Measurements from ENCODE around the gene MYG1.

- TF ChIP-seq REST (IDR thresholded peaks at IDR 0.05; ENCODE audit: low read depth, low read length) (no peak), CTCF (IDR thresholded peaks at IDR 0.05) (no peak), POLR2AphosphoS5 (IDR thresholded peaks at IDR 0.05; ENCODE audit: low read depth, low read length) (no peak), GABPA (IDR thresholded peaks at IDR 0.05; ENCODE audit: low read depth) (no peak), NFIC (IDR thresholded peaks at IDR 0.05; ENCODE audit: borderline replicate concordance) (no peak), CHD2 (IDR thresholded peaks at IDR 0.05; ENCODE audit: low read length, partially characterized antibody) (no peak), RCOR1 (IDR thresholded peaks at IDR 0.05; ENCODE audit: low read length) (no peak), JUND (IDR thresholded peaks at IDR 0.05) (no peak), YY1 (IDR thresholded peaks at IDR 0.05; ENCODE audit: low read depth) (no peak), MAX (IDR thresholded peaks at IDR 0.05; ENCODE audit: low read depth) (no peak), USF1 (IDR thresholded peaks at IDR 0.05; ENCODE audit: borderline replicate concordance, low read depth) (no peak), EZH2phosphoT487 (IDR thresholded peaks at IDR 0.05; ENCODE audit: borderline replicate concordance, low read depth) (no peak), SMC3 (IDR thresholded peaks at IDR 0.05; ENCODE audit: low read depth, low read length) (no peak), ELF1 (IDR thresholded peaks at IDR 0.05) (no peak)
Measured at GRCh38 chr12:53265783-53266182, 33.7 kb upstream of the MYG1 start.
